Measurements from ENCODE around the gene SHC1. TPM values are rescaled to one million over a fixed set of nuclear protein-coding genes. Genes with fewer than 3 reads are reported as not detected.
A peak's percentile ranks its signal among the peaks of the same experiment; 100 is the strongest.

SHC1 gene
- total RNA-seq, 2 donors from 2014 or later, result 88.7 to 102 TPM

DNA sequence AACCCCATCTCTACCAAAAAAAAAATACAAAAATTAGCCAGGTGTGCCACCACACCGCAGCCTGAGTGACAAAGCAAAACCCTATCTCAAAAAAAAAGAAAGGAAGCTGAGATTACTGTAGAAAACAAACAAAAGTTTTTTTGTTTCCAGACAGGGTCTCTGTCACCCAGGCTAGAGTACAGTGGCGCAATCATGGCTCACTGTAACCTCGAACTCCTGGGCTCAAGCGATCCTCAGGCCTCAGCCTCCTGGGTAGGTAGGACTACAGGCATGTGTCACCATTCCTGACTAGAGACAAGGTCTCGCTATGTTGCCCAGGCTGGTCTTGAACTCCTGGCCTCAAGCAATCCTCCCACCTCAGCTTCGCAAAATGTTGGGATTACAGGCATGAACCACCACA lies 6.2 kb downstream of the SHC1 start:
- intact Hi-C loops (cut with DNase I), result loop anchor here in 1 of 2 donors (5.0 kb wide), 2 partner anchors 48 to 98 kb away; partner anchors contain the start of gene EFNA4
- no peak for DNase-seq
- no peak for ATAC-seq

DNA sequence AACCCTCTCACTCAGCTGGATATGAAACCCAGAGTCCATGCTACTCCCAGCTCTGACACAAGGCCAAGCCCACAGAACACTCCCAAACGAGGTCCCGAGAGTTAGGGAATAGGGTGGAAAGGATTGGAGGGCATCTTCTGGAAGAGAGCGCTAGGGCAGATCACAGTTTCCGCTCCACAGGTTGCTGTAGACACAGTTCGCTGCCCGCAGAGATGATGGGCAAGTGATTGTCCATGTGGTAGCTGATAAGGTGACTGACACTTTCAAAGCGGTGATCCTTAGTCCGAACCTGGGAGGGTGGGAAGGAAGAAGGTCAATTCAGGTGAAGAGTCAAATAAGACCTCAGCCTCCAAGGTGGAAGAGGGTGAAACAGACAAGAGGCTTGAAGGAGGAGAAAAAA lies 6.9 kb downstream of the SHC1 start:
- DNase-seq (no peak), ATAC-seq (no peak)
- intact Hi-C loops (cut with DNase I), result loop anchor here in 1 of 2 donors (5.0 kb wide), 2 partner anchors 49 to 99 kb away; partner anchors contain the start of gene EFNA4

DNA sequence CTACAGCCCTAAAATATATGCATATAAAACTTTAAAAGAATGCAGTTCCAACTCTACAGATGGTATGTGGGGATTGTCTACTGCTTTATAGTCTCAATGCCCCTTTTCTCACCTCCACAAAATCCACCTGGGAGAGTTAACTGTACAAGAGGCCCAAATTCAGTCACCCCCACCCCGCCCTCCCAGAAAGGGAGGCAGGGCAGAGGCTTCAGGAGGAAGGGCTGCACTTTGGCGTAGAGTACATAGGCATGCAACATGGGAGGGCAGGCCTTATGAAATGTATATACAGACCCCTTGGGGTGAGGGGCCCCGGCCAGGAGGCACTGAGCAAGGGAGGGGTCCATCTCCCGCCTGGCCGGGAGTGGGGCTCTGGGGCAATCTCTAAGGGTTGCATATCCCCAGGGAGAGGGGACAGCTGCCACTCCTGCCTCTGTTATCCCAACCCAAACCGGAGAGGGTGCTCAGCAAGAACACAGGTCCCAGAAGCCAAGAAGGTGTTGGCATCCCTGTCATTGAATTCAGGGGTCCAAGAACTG lies 7.7 kb downstream of the SHC1 start:
- intact Hi-C loops (cut with DNase I), result loop anchor here in 1 of 2 donors (5.0 kb wide), 2 partner anchors 49 to 99 kb away; partner anchors contain the start of gene EFNA4
- DNase-seq (no peak), ATAC-seq (no peak)

DNA sequence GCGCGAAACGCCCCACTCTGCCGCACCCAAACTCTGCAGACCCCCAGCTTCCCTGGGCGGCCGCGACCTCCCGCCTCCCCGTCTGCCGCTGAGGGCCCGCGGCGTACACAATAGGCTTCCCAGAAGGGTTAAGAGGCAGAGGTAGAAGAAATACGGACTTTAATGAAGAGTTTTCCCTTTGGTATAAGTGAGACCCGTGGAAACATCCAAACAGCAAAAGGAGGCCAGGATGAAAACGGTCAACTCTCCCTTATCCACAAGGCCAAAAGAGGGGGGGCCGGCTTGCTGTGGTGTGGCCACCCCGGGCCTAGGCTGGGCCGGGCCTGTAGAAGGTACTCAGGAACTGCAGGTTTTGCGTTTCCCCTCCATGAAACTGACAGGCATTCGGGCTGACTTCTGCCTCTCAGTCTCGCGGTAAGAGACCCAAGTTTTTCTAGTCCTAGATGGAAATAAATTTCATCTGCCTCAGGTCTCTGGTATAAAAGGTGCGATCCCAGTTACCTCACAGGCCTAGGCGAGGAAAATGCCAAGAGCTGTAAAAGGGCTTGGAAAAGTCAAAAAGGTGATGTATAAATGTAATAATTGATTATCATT lies 8.3 kb downstream of the SHC1 start:
- intact Hi-C loops (cut with DNase I), result loop anchor here in 1 of 2 donors (5.0 kb wide), 2 partner anchors 50 to 100 kb away; partner anchors contain the start of gene EFNA4
- no peak for DNase-seq
- peak; percentile 11 to 24 for ATAC-seq

DNA sequence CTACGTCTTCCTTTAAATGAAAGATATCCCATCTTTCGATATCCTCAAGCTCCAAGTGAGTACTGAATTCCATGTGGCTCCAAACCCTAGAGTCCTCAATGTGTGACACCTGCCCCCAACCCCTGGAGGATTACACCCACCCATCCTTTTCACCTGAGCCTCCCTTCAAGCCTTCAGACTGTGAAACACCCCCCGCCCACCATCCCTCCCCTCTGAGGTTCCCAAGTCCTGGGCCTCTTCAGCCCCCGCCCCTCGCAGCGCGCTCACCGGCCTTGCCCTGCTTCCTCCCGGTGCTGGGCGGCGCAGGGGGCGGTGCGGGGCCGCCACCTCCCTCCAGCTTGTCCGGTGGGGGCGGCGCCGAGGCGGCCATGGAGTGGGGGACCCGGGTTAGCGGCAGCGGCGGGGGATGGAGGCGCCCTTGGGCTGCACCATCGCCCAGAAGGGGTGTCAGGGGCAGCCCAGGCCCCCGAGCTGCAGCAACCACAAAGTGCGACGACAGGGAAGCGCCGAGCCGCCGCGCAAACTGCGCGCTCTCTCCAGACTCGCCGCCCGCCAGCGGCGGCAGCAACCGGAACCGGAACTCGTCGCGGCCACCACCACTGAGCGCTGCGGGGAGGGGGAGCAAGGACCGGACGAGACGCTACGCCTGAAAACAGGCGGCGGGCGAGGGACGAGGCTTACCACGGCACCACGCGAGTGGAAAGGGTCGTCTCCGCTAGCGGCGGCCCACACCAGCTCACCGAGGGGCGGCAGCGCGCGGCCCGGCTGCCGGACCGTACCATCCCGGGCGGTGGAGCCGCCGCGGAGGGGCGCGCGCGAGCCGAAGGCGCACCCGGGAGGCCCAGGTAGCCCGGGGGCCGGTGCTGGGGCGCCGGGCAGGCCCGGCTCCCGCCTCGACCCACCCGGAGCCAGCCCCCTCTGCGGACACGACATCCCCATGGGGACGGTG lies 9.1 kb downstream of the SHC1 start, which contains the start of gene PYGO2:
PYGO2 (minus strand) TSS at position 576 of the 949 bp plus-strand sequence; CDS start at position 370, 206 bp downstream.
- intact Hi-C loops (cut with DNase I), result loop anchor here in 1 of 2 donors (5.0 kb wide), 2 partner anchors 51 to 101 kb away; partner anchors contain the start of gene EFNA4
- ATAC-seq, result peak; percentile 89 to 90
- DNase-seq, result peak; percentile 87

DNA sequence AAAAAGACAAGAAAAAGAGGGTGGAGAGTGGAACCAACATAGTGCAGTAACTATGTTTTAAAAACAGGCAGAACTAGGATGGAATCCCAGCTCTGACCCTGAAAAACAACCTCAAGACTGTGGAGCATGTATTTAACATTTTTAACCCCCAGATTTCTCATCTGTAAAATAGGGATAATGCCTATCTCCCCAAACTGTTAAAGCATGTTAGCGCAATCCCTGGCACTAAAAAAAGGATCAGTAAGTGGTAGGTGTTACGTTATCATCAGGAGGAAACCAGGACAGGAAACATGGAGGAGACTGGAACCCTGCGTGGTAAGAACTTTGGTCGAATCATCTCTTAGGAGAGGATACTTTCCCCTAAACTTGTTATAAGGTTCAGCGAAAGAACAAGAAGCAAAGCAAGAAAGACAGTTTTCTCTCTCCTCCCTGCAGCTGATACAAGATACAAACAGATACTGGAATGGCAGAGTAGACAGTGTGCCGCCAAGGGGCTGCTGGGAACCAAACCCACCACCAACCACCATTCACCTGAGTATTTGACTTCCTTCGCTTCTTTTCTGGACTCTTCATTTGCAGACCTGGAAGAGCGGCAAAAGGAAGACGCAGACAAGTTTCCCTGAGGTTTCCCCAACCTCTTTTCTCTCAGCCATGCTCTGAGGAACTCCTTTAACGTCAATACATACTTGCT lies 10.0 kb downstream of the SHC1 start:
- intact Hi-C loops (cut with DNase I), result loop anchor here in 1 of 2 donors (5.0 kb wide), 2 partner anchors 52 to 102 kb away; partner anchors contain the start of gene EFNA4
- ATAC-seq, result no peak

DNA sequence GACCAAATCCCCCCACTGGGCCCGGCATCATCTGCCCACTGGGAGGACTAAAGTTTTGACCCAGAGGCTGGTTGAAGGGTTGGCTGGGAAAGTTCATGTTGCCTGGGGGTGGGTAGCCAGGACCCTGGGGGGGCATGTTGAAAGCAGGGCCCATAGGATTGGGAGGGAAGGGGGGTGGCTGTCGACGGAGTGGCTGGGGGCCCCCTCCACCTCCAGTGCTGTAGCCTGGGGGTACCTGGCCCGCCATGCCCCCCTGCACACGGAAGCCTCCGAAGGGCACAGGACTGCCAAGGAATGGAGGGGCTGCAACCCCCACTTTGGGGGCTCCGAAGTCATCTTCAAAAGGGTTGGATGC lies 11.1 kb downstream of the SHC1 start:
- ATAC-seq (no peak), DNase-seq (no peak)
- intact Hi-C loops (cut with DNase I), result no loop called here

More for the DNA sequence above, 10.0 kb downstream of the SHC1 start:
- no peak for DNase-seq

DNA sequence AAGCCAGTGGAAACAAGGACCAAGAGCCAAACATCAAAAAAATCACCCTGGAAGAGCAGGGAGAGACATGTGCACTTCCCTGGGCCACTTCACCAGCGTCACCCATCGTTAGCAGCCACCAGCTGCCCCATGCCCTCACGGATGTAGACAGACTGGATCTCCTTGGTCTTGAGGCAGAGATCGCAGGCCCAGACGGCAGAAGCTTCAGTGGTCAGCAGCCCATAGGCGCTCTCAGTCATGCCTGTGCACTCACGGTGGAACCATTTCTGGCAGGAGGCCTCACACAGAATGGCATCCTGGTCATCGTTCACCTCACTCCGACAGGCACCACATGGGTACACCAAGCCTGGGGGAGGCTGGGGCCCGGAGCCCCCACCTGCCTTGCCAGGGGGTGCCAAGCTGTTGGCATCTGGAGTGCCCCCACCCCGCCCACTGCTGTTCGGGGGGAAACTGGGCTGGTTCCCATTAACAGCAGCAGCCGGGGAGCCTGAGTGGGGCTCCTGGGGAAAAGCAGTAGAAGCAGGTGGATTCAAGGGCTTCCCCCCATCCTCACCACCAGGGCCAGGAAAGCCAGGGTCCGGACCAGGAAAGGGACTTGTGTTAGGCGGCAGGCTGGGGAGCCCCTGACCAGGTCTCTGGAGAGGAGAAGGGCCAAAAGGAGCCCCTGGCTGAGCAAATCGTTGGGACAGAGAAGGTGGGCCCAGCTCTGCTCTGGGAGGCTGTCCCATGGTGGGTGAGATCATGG lies 11.7 kb downstream of the SHC1 start:
- intact Hi-C loops (cut with DNase I), result no loop called here
- DNase-seq (no peak), ATAC-seq (no peak)

DNA sequence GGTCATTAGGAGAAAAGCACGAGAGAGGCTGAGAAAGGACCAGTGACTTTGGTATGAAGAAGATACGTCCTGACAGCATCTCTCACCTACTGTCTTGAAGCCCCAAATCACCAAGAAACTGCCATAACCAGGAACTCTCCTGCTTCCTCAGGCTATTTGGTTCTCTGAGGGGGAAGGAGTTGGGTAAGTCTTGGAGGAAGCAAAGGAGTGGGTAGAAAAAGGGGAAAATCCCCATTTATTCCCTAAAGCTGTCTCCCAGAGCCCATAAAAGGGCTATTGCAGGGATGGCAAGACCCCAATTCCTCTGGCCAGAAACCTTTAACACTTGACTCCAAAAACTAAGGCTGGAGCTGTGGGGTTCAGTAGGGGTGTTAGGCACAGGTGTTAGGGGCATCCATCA lies 12.5 kb downstream of the SHC1 start:
- DNase-seq (no peak), ATAC-seq (no peak)
- intact Hi-C loops (cut with DNase I), result no loop called here

DNA sequence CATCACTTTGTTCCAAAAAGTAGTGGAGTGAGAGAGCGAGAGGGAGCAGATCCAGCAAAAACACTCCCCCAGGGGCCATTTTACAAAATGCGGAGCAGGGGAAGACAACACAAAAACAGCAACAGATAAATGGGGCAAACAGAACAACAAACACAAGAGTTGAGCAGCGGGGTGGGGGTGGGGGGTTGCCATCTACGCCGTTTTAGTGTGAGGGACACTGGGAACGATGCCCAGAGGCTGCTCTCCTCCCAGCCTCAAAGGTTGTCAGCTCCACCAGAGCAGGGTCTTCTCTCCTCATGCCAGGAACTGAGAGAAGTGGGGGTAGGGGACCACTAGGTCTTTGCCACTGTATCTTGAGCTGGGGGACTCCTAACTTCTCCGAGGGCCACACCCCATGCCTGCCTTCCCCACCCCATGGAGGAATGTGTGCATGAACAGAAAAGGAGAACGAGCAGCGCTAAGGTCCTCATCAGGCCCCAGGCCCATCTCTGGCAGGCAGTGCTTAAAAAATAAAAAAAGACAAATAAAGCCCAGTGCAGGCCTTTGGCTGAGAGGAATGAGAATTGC lies 13.4 kb downstream of the SHC1 start:
- DNase-seq, result no peak
- ATAC-seq, result no peak
- intact Hi-C loops (cut with DNase I), result no loop called here

DNA sequence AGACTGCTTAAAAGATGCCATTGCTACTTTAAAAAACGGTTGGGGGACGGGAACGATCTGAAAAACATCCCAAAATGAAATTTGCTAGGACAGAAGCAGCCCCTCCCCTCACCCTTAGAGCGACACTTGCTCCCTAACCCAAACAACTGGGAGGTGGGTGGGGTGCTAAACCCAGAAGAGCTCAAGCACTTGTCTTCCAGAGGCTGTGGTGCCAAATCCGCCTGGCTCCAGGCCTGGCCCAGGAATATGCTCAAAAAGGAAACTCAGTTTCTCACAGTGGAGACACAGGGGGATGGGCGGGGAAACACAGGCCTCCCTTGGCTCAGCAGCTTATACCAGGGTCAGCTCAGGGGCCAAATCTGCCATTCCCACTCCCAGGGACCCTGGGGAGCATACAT lies 14.0 kb downstream of the SHC1 start:
- intact Hi-C loops (cut with DNase I), result no loop called here
- peak; percentile 7 to 28 for ATAC-seq
- peak; percentile 50 for DNase-seq

DNA sequence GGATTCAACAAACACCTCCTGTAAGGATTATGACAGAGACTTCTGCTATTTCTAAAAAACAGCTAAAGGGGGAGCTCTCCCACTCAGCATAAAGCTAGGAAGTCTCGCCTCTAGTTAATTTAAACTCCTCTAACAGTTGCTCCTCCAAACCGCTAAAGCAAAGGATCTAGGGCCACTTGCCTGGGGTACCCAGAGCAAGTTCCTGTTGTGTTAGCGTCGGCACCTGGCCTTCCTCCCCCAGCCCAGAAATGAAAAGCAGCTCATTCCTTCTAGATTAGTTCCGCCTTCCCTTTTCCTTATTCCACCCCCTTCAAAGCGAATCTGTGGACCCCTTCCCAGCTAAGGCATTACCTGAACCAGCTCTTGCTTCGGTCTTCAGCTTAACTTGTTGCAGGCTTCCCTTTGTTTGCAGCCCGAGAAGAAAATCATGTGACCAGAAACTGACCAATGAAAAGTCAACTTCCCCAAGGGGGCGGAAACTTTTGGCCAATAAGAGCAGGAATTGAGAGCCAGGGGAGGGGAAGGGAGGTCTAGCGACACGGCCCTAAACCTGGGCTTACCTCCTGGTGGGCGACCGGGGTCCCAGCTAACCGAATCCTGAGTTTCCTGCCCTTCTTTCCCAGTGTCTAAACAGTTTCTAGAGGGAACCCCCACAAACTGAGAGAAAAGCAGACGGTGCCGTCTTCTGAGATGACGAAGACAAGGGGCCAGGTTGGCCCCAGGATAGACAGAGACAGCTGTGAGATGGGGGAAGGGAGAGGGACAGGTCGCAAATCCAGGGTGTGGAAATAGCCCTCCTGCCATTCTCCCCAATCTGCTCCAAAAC lies 14.6 kb downstream of the SHC1 start, which contains the start of gene PBXIP1:
PBXIP1 (minus strand) TSS at position 382 of the 826 bp plus-strand sequence. CDS start 2,378 bp downstream, outside the sequence.
- ATAC-seq (peak; percentile 84 to 88), DNase-seq (peak; percentile 68)
- intact Hi-C loops (cut with DNase I), result no loop called here

DNA sequence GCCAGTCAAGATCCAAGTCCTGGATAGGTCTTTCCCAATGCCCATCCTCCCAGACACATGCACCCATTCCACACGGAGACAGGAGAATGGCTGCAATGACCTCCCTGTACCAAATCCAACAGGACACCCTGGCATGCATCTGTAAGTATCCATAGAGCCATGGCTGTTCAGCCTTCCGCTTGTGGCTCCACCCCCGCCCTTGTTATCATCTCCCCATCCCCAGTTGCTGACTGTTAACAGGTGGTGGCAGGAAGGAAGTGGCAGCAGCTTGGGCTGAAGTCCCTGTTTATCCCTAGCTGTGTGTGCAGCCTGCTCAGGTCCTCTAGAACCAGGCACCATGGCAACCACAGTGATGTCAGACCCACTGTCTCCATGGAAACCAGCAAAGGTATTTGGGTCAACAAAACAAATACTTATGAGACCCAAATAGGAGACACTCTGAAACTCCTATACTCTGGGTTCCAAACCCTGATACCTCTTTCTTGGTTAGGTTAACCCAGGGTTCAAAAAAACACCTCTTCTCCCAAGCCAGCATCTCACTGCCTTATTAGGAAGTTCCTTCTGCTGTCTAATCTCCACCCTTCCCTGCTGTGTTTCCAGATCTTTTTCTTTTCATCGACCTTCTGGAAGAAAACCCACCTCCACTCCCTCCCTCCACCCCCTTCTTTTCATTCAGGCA lies 15.4 kb downstream of the SHC1 start:
- DNase-seq (peak; percentile 49), ATAC-seq (peak; percentile 22 to 31)
- intact Hi-C loops (cut with DNase I), result no loop called here

DNA sequence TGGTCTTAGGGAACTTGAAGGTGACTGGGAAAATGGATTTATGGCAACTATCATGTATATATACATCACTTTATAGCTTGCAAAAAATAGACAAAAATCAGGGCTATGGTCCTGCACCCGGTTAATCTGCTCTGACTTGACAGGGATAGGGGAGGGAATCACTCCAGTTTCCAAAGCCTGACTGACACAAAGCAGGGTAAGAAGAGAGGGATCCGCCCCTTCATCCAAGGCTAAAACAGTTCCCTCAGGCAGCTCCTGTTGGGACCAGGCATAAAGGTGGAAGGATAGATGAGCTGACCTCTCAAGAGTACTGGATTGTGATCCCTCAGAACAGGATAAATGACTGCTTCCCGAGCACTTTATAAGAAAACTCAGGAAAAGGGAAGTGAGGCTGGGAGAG lies 16.0 kb downstream of the SHC1 start:
- DNase-seq (no peak), ATAC-seq (no peak)
- intact Hi-C loops (cut with DNase I), result no loop called here

DNA sequence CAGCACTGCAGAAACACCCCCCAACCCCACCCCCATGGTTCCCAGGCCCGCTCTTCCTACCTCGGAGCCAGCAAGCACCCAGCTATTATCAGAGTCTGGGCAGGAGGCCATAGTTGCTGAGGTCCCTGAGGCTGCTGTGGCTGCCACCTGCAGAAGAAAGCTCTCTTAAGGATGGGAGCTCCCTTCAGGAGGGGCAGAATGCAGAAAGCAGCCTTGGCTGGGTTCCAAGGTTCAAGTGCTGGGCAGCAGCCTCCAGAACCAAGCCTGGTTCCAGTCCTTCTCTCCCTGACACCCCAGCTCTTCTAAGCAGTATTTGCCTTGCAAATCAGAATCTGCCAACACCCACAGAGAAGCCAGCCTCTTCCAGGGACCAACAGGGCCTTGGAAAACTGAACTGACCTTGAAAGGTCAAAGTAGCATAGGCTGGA lies 16.9 kb downstream of the SHC1 start:
- ATAC-seq, result no peak
- no peak for DNase-seq
- intact Hi-C loops (cut with DNase I), result no loop called here

DNA sequence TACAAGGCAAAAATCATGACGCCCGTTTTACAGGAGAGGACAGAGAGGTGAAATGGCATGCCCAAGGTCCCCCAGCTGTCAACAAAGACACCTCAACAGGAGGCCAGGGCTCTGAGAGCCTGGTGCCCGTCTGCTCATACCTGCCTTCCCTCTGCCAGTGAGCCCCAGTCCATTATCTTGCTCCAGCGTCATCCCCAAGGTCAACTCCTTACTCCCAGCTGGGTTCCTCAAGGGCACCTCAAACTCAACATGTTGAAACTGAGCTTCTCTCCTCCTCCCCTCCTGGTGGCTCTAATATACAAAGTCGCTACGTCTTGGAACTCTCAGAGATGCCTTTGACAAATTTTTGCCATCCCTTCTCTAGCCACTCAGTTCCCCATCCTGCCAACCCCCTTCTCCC lies 17.9 kb downstream of the SHC1 start:
- DNase-seq (no peak), ATAC-seq (no peak)
- intact Hi-C loops (cut with DNase I), result no loop called here
